ENCODE data around the gene MYT1. TPM values are rescaled to one million over a fixed set of nuclear protein-coding genes. Genes with fewer than 3 reads are reported as not detected.
"Not testable (repeated sequence)": the region's sequence is repeated elsewhere in the genome, so short reads cannot be mapped to it uniquely, and the experiment has no call there.

The MYT1 gene
- total RNA-seq, 1 donor from 2014 or later, result not detected

DNA sequence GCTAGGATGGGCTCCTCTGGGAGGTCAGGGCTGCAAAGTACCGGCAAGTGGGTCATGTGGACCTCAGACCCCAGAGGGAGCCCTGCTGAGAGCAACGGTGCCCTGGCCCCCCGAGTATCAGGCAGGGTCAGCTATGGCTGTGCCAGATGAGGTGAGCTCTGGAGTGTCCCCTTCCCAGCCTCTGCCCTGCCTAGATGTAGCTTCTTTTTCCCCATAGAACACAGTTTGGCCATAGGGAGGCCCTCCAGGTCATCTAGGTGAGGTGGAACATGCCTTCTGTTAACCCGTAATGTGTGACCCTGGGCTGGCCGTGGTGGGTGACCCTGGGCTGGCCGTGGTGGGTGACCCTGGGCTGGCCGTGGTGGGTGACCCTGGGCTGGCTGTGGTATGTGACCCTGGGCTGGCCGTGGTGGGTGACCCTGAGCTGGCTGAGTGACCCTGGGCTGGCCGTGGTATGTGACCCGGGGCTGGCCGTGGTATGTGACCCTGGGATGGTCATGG is 70.1 kb downstream of the MYT1 start:
- DNase-seq (ENCODE audit: extremely low spot score in 2 of 2), result no peak
- Histone ChIP-seq H3K4me3 (no peak overlapping the region), H3K4me1 (no peaks in the 10 kb centered on the region), H3K9me3 (no peaks in the 10 kb centered on the region), H3K27ac (no peak overlapping the region), H3K36me3 (no peaks in the 10 kb centered on the region), H3K27me3 (no peaks in the 10 kb centered on the region)
- no peak for TF ChIP-seq POLR2AphosphoS5 (IDR thresholded peaks at IDR 0.05; ENCODE audit: insufficient read depth in 1 of 2, low read depth in 1 of 2)
- TF ChIP-seq, protein P1, sequence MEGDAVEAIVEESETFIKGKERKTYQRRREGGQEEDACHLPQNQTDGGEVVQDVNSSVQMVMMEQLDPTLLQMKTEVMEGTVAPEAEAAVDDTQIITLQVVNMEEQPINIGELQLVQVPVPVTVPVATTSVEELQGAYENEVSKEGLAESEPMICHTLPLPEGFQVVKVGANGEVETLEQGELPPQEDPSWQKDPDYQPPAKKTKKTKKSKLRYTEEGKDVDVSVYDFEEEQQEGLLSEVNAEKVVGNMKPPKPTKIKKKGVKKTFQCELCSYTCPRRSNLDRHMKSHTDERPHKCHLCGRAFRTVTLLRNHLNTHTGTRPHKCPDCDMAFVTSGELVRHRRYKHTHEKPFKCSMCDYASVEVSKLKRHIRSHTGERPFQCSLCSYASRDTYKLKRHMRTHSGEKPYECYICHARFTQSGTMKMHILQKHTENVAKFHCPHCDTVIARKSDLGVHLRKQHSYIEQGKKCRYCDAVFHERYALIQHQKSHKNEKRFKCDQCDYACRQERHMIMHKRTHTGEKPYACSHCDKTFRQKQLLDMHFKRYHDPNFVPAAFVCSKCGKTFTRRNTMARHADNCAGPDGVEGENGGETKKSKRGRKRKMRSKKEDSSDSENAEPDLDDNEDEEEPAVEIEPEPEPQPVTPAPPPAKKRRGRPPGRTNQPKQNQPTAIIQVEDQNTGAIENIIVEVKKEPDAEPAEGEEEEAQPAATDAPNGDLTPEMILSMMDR (IDR thresholded peaks at IDR 0.05), result no peak
- no peak for TF ChIP-seq POLR2A (IDR thresholded peaks at IDR 0.05)
- intact Hi-C loops (cut with DNase I), result no loop called here

DNA sequence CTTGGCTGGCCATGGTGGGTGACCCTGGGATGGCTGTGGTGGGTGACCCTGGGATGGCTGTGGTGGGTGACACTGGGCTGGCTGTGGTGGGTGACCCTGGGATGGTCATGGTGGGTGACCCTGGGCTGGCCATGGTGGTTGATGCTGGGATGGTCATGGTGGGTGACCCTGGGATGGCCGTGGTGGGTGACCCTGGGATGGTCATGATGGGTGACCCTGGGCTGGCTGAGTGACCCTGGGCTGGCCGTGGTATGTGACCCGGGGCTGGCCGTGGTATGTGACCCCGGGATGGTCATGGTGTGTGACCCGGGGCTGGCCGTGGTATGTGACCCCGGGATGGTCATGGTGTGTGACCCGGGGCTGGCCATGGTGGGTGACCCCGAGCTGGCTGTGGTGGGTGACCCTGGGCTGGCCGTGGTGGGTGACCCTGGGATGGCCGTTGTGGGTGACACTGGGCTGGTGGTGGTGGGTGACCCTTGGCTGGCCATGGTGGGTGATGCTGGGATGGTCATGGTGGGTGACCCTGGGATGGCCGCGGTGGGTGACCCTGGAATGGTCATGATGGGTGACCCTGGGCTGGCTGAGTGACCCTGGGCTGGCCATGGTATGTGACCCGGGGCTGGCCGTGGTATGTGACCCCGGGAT is 70.8 kb downstream of the MYT1 start:
- H3K36me3 ChIP-seq; DNase-seq (ENCODE audit: extremely low spot score in 2 of 2); H3K4me3 ChIP-seq; H3K27ac ChIP-seq; H3K9me3 ChIP-seq; H3K27me3 ChIP-seq; H3K4me1 ChIP-seq; intact Hi-C loops (cut with DNase I): not testable (repeated sequence)

DNA sequence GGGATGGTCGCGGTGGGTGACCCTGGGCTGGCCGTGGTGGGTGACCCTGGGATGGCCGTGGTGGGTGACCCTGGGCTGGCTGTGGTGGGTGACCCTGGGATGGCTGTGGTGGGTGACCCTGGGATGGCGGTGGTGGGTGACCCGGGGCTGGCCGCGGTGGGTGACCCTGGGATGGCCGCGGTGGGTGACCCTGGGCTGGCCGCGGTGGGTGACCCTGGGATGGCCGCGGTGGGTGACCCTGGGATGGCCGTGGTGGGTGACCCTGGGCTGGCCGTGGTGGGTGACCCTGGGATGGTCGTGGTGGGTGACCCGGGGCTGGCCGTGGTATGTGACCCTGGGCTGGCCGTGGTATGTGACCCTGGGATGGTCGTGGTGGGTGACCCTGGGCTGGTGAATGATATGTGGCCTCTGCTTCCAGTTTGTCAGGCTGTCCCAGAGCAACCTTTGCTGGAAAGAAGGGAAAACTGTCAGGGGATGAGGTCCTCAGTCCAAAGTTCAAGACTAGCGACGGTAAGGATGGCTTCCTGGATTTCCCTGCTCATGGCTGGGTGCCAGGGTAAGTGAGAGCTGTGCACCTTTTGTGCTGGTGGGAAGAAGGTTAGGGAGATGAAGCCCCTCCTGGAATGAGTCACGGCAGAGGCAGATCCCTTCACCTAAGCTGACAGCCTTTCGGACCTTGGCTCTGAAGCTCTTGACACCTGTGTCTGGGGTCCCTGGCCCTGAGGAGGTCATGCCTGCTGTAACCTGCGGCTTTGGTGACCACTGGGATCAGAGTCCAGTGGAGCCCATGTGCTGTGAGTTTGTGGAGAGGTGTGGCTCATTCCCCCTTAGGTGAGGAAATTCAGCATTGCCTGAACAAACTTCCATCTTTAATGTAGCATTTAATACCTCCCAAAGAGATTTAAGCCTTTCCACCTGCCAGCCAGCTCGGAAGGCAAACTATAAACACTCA is 72.2 kb downstream of the MYT1 start:
- no peaks in the 10 kb centered on the region for H3K27me3 ChIP-seq
- H3K4me3 ChIP-seq, result no peak overlapping the region
- H3K9me3 ChIP-seq, result no peaks in the 10 kb centered on the region
- DNase-seq (ENCODE audit: extremely low spot score in 2 of 2), result no peak
- H3K4me1 ChIP-seq, result no peaks in the 10 kb centered on the region
- intact Hi-C loops (cut with DNase I), result no loop called here
- TF ChIP-seq POLR2A (IDR thresholded peaks at IDR 0.05) (no peak), POLR2AphosphoS5 (IDR thresholded peaks at IDR 0.05; ENCODE audit: insufficient read depth in 1 of 2, low read depth in 1 of 2) (no peak)
- TF ChIP-seq, protein P1 (IDR thresholded peaks at IDR 0.05), result no peak
- no peaks in the 10 kb centered on the region for H3K36me3 ChIP-seq
- no peak overlapping the region for H3K27ac ChIP-seq

DNA sequence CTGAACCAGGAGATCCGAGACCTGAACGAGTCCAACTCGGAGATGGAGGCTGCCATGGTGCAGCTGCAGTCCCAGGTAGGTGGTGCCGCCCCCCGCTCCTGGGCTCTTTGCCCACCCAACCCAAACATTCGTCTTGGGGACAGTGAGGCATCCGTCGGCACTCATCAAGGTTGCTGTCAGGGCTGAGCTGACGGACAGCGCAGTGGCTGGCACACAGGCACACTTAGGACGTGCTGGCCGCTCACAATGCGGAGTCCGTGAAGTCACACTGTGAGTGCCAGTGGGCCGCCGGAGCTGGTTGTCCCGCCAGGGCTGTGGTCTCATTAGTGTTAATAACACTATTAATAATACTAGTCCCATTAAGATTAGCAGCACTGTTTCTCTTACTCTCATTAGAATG is 73.1 kb downstream of the MYT1 start:
- TF ChIP-seq, protein P1 (IDR thresholded peaks at IDR 0.05), result no peak
- TF ChIP-seq POLR2AphosphoS5 (IDR thresholded peaks at IDR 0.05; ENCODE audit: insufficient read depth in 1 of 2, low read depth in 1 of 2), result no peak
- no peak for TF ChIP-seq POLR2A (IDR thresholded peaks at IDR 0.05)
- Histone ChIP-seq H3K4me1 (no peaks in the 10 kb centered on the region), H3K36me3 (no peaks in the 10 kb centered on the region), H3K27ac (no peak overlapping the region), H3K27me3 (no peaks in the 10 kb centered on the region), H3K4me3 (no peak overlapping the region), H3K9me3 (no peaks in the 10 kb centered on the region)
- intact Hi-C loops (cut with DNase I), result no loop called here
- no peak for DNase-seq (ENCODE audit: extremely low spot score in 2 of 2)

DNA sequence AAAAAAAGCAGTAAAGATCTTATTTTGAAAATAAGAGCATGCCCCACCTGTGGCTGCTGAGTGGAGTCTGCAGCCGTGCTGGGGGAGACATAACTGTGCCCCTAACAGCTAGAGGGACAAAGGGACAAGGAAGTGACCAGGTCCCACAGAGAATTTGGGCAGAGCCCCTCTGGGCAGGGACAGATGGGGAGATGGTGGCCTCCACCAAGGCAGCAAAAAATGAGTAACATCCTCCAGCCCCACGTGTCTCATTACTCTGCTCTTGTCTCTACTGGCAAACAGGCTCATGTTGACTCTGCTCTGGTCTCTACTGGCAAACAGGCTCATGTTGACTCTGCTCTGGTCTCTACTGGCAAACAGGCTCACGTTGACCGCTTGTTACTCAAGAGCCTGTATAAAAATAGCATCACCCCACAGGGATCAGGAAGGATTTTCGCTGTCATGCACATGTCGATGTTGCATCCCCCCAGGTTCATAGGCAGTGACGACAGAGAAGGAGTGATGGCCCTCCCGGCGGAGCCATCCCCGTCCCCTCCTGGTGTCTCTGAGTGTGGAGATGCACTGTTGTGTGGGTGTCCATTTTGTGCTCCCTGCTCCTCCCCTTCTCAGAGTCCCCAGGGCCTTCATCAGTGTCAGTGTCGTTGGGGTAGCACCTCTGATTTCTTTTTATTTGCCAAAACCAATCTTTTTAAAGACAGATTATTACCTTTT is 74.0 kb downstream of the MYT1 start:
- H3K4me1 ChIP-seq, result no peaks in the 10 kb centered on the region
- no peaks in the 10 kb centered on the region for H3K9me3 ChIP-seq
- no peak overlapping the region for H3K27ac ChIP-seq
- no peaks in the 10 kb centered on the region for H3K27me3 ChIP-seq
- no peak overlapping the region for H3K4me3 ChIP-seq
- no peak for DNase-seq (ENCODE audit: extremely low spot score in 2 of 2)
- intact Hi-C loops (cut with DNase I), result no loop called here
- TF ChIP-seq POLR2AphosphoS5 (IDR thresholded peaks at IDR 0.05; ENCODE audit: insufficient read depth in 1 of 2, low read depth in 1 of 2) (no peak), POLR2A (IDR thresholded peaks at IDR 0.05) (no peak)
- TF ChIP-seq, protein P1 (IDR thresholded peaks at IDR 0.05), result no peak
- no peaks in the 10 kb centered on the region for H3K36me3 ChIP-seq
